Activated CD4-positive, alpha-beta T cell treated with anti-CD3 and anti-CD28 coated beads for 48 hours (primary cell): ENCODE measurements around the gene ACTL6B.

Experiments
- DNase-seq: peaks from one replicate; pipeline ENCODE4 v3.0.0-alpha.2; 2020

The ACTL6B gene

GRCh38 chr7:100599911-100600729 lies 56.1 kb downstream of the ACTL6B start:
- DNase-seq = no peak

DNA sequence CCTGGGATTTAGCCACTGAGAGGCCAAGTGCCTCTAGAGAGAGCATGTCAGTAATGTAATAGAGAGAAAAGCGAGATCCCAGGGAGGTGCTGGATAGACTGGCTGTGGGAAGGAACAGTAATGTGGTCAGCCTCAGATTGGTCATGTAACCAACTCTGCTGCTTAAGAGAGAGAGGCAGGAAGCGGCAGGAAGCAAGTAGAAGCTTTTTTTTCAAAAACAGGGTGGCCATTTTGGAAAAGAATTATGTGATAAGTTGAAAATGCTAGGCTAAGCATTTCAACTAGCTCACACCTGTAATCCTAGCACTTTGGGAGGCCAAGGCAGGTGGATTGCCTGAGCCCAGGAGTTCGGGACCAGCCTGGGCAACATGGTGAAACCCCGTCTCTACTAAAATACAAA lies 57.8 kb downstream of the ACTL6B start:
- no peak for DNase-seq

GRCh38 chr7:100595188-100595587 lies 61.1 kb downstream of the ACTL6B start:
- DNase-seq = no peak
